Hematopoietic multipotent progenitor cell treated with erythropoietin and hydrocortisone succinate and interleukin-3 and kit ligand, for 6 days (in vitro differentiated cells): ENCODE measurements around the gene SPDYE2.
"Not testable (repeated sequence)": the region's sequence is repeated elsewhere in the genome, so short reads cannot be mapped to it uniquely, and the experiment has no call there.

Experiments
- DNase-seq: peaks from one replicate; pipeline ENCODE4 v3.0.0-alpha.2; 2015

Gene SPDYE2

DNA sequence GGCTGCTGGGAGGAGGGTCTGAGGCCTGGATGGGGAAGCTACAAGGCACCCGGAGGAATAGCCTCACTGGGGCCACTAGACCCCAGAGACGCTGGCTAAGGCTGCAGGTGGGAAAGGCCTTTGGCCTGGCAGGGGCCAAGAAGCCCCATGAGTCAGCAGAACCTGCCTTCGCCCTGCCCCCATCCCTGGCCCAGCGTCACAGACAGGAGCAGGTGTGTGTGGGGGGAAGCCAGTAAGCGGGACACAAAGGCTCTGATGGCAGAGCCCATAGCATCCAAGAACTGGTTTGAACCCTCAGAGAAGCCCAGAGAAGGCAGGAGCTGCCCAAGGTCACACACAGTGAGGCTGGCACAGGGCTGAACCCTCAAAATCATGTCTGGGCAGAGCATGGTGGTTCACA lies 55.8 kb downstream of the SPDYE2 start:
- DNase-seq: not testable (repeated sequence)

GRCh38 chr7:102609734-102610133 lies 58.7 kb downstream of the SPDYE2 start:
- DNase-seq: not testable (repeated sequence)

- not testable (repeated sequence) for DNase-seq
These were observed 59.4 kb downstream of the SPDYE2 start for GRCh38 chr7:102610441-102610840.

- DNase-seq: not testable (repeated sequence)
These were observed 60.1 kb downstream of the SPDYE2 start for GRCh38 chr7:102611013-102611674.

GRCh38 chr7:102611675-102612325 lies 60.8 kb downstream of the SPDYE2 start:
- DNase-seq: not testable (repeated sequence)
